ENCODE results near the gene TTYH2.

DNA sequence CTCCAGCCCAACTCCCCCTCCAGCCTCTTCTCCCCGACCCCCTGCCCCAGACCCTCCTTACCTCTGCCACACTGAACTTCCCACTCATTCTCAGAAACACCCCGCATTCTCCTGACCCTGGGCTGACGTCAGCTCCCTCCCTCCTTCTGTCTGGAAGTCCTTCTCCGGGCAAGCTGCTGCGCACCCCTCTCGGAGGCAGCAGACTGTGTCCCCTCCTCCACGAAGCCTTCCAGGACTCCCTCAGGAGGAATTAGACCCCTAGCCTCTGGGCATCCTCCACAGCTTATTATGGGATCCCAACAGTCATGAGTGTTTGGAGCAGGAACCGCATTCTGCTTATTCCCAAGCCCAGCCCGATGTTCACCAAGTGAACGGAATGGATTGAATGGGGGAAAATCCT lies 13.3 kb upstream of the TTYH2 start:
- TF ChIP-seq POLR2A (IDR thresholded peaks at IDR 0.05): no peak
- TF ChIP-seq, protein P1, sequence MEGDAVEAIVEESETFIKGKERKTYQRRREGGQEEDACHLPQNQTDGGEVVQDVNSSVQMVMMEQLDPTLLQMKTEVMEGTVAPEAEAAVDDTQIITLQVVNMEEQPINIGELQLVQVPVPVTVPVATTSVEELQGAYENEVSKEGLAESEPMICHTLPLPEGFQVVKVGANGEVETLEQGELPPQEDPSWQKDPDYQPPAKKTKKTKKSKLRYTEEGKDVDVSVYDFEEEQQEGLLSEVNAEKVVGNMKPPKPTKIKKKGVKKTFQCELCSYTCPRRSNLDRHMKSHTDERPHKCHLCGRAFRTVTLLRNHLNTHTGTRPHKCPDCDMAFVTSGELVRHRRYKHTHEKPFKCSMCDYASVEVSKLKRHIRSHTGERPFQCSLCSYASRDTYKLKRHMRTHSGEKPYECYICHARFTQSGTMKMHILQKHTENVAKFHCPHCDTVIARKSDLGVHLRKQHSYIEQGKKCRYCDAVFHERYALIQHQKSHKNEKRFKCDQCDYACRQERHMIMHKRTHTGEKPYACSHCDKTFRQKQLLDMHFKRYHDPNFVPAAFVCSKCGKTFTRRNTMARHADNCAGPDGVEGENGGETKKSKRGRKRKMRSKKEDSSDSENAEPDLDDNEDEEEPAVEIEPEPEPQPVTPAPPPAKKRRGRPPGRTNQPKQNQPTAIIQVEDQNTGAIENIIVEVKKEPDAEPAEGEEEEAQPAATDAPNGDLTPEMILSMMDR (IDR thresholded peaks at IDR 0.05): no peak

Data from tibial nerve (tissue), 3 donors.